ENCODE data around the gene LSM14A. TPM values are rescaled to one million over a fixed set of nuclear protein-coding genes. Genes with fewer than 3 reads are reported as not detected.
"Not testable (repeated sequence)": the region's sequence is repeated elsewhere in the genome, so short reads cannot be mapped to it uniquely, and the experiment has no call there.

Gene LSM14A
- total RNA-seq, 2 experiments from 2014 or later: 120 to 129 TPM

DNA sequence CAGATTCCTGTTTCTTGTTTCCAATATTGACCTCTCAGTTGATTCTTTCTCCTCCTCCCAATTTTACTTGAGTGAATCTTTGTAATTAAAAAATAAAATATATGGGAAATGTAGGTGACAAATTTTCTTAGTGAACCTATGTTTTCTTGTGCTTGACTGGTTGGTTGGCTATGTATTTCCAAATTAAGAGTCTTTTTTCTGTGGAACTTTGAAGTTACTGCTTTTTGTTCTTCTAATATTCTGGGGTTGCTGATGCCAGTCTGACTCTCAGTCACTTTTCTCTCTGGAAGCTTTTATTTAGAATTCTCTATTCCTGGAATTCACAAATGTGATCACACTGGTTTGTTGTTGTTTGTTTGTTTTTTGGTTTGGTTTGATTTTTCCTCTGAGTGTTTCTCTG lies 9.8 kb downstream of the LSM14A start:
- POLR2A ChIA-PET: interaction anchor here (1.6 kb wide), 1 partner anchor 11 kb away, joined by 5 read pairs; no protein-coding TSS in a partner anchor
- peaks cover 70% of the 10 kb centered on the region for H3K4me1 Mint-ChIP-seq
- no peak overlapping the region for H3K27ac Mint-ChIP-seq
- H3K4me3 Mint-ChIP-seq: no peak overlapping the region
- CTCF ChIA-PET: interaction anchor here (1.0 to 1.4 kb wide), 2 partner anchors 11 to 16 kb away, joined by 3 read pairs; no protein-coding TSS in a partner anchor
- no peaks in the 10 kb centered on the region for H3K27me3 Mint-ChIP-seq
- DNase-seq: no peak
- peaks cover 44% of the 10 kb centered on the region for H3K36me3 Mint-ChIP-seq (ENCODE audit: low read depth)
- H3K9me3 Mint-ChIP-seq: no peaks in the 10 kb centered on the region

DNA sequence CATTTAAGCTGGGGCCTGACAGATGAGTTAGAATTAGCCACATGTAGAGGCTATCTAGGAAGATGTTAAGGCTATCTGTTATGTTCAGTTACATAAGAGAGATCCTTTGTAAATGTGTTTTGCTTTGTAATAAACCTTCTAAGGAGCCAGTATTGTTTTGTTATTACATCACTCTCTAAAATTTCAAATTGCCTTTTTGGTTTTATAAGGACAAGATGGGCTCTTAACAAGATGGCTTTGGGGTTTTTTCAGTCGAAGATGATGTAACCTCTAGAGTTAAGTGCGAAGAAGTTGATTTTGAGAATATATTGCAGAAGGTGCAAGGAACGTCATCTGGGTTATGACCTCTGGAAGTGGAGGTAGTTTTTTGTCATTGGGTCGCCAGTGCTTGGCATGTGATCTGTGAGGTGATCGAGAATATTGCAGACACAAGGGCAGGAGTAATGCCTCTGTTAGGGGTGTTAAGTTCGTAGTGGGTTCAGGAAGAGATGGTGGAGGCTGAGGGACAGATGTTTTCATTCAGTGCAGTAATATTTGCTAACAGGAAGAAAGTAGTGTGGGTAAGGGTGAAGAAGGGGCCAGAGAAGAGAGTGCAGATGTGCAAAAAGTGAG lies 12.7 kb downstream of the LSM14A start:
- no peak overlapping the region for H3K4me3 Mint-ChIP-seq
- H3K36me3 Mint-ChIP-seq (ENCODE audit: low read depth): peaks cover 37% of the 10 kb centered on the region
- CTCF ChIA-PET: no interaction called here
- peaks cover 52% of the 10 kb centered on the region for H3K4me1 Mint-ChIP-seq
- H3K27me3 Mint-ChIP-seq: no peaks in the 10 kb centered on the region
- no peak overlapping the region for H3K27ac Mint-ChIP-seq
- POLR2A ChIA-PET: interaction anchor here (0.5 kb wide), 1 partner anchor 151 kb away, joined by 3 read pairs; no protein-coding TSS in a partner anchor
- no peaks in the 10 kb centered on the region for H3K9me3 Mint-ChIP-seq
- DNase-seq: no peak

- Mint-ChIP-seq H3K36me3 (ENCODE audit: low read depth) (peaks cover 27% of the 10 kb centered on the region), H3K4me1 (peaks cover 45% of the 10 kb centered on the region), H3K27ac (no peak overlapping the region), H3K4me3 (no peak overlapping the region), H3K9me3 (no peaks in the 10 kb centered on the region), H3K27me3 (no peaks in the 10 kb centered on the region)
- POLR2A ChIA-PET: interaction anchor here (1.6 kb wide), 1 partner anchor 14 kb away, joined by 11 read pairs; the partner anchor contains the start of gene LSM14A
- no peak for DNase-seq
- CTCF ChIA-PET: no interaction called here
Measured at GRCh38 chr19:34186205-34186604, 13.9 kb downstream of the LSM14A start.

DNA sequence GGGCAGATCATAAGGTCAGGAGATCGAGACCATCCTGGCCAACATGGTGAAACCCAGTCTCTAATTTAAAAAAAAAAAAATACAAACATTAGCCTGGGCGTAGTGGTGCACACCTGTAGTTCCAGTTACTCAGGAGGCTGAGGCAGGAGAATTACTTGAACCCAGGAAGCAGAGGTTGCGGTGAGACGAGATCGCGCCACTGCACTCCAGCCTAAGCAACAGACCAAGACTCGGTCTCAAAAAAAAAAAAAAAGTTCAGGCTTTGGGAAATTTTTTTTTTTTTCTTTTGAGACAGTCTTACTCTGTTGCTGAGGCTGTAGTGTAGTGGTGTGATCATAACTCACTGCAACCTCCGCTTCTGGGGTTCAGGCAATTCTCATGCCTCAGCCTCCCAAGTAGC lies 14.7 kb downstream of the LSM14A start:
- H3K36me3 Mint-ChIP-seq (ENCODE audit: low read depth): peaks cover 19% of the 10 kb centered on the region
- CTCF ChIA-PET: no interaction called here

DNA sequence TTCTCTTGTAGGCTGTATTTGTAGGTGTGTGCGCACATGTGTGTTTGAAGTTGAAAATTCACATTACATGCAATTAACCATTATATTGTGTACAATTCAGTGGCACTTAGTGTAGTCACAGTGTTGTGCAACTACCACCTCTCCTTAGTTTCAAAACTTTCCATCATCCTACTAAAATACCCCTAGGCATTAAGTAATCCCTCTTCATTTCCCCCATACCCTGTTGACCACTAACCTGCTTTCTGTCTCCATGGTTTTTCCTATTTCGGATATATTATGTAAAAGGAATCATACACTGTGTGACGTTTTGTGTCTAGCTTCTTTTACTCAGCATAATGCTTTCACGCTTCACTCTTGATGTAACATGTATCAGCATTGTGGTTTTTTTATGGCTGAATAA lies 16.1 kb downstream of the LSM14A start:
- H3K27ac Mint-ChIP-seq: no peak overlapping the region
- ChIA-PET CTCF (no interaction called here), POLR2A (interaction anchor here (2.7 kb wide), 1 partner anchor 16 kb away, joined by 12 read pairs; the partner anchor contains the start of gene LSM14A)
- DNase-seq: no peak
- H3K4me3 Mint-ChIP-seq: no peak overlapping the region
- no peaks in the 10 kb centered on the region for H3K27me3 Mint-ChIP-seq
- H3K36me3 Mint-ChIP-seq (ENCODE audit: low read depth): peaks cover 12% of the 10 kb centered on the region
- H3K9me3 Mint-ChIP-seq: no peaks in the 10 kb centered on the region
- H3K4me1 Mint-ChIP-seq: peaks cover 42% of the 10 kb centered on the region

More for the DNA sequence above, 14.7 kb downstream of the LSM14A start:
- Mint-ChIP-seq H3K27me3 (no peaks in the 10 kb centered on the region), H3K4me3 (no peak overlapping the region), H3K27ac (no peak overlapping the region), H3K4me1 (peaks cover 45% of the 10 kb centered on the region), H3K9me3 (no peaks in the 10 kb centered on the region)
- DNase-seq: no peak
- POLR2A ChIA-PET: interaction anchor here (1.6 to 2.7 kb wide), 2 partner anchors 14 to 15 kb away, joined by 11 to 12 read pairs; partner anchors contain the start of gene LSM14A

GRCh38 chr19:34189199-34189916 lies 17.1 kb downstream of the LSM14A start:
- DNase-seq: no peak
- CTCF ChIA-PET: no interaction called here
- Mint-ChIP-seq H3K36me3 (ENCODE audit: low read depth) (peaks cover 15% of the 10 kb centered on the region), H3K9me3 (no peaks in the 10 kb centered on the region), H3K27me3 (no peaks in the 10 kb centered on the region), H3K4me1 (peaks cover 41% of the 10 kb centered on the region), H3K4me3 (no peak overlapping the region), H3K27ac (no peak overlapping the region)
- POLR2A ChIA-PET: interaction anchor here (2.7 kb wide), 1 partner anchor 17 kb away, joined by 12 read pairs; the partner anchor contains the start of gene LSM14A

DNA sequence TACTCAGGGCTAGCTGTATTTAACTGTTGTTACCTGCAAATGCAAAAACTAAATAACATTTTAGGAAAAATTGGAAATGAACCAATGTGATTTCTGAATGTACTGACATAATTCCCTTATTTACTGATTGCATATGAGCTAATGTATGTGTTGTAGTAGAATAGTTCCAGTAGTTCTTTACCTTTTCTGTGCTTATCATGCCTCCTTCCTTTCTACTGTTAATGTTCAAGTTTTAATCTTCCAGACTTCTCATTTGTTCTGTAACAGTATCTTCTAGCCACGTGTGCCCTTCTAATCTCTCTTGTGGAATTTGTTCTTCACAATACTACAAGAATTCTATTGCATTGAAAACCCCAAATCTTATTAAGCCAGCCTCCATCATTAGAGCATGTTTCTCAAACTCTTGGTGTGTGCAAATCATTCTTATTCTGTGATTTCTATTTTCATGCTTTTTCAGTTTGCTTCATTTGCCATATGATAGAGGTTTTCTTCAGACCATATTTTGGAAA lies 17.7 kb downstream of the LSM14A start:
- H3K27ac Mint-ChIP-seq: no peak overlapping the region
- H3K4me1 Mint-ChIP-seq: peaks cover 36% of the 10 kb centered on the region
- POLR2A ChIA-PET: interaction anchor here (2.7 kb wide), 1 partner anchor 17 kb away, joined by 12 read pairs; the partner anchor contains the start of gene LSM14A
- H3K9me3 Mint-ChIP-seq: no peaks in the 10 kb centered on the region
- CTCF ChIA-PET: no interaction called here
- H3K4me3 Mint-ChIP-seq: no peak overlapping the region
- no peaks in the 10 kb centered on the region for H3K27me3 Mint-ChIP-seq
- H3K36me3 Mint-ChIP-seq (ENCODE audit: low read depth): peaks cover 18% of the 10 kb centered on the region
- no peak for DNase-seq

DNA sequence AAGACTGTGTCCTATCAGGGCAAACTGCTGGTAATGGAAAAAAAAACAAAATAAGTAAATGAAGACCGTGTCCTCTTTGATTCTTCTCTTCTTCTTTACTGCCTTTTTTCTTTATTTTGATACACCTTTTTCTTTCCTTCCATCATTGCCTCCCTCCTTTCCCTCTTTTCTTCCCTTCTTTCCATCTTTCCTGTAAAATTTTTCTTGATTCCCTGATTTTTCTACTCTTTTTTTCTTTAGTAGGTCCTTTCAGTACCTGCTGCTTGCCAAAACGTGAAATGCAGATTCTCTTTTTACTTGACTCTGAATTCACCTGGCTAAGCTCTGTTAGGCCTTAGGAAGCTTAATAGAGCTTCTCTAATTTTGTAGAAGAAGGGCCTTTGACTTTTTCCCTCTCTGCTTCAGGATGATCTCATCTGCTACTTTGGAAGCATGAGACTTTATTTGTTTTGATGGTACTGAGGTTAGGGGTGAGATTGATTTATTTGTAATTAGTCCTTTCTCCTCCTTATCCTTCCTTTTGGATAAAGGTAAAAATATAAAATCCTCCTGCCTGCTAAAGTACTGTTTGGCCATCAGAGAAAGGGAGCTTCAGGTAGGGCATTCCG lies 19.2 kb downstream of the LSM14A start:
- DNase-seq: no peak
- ChIA-PET CTCF (no interaction called here), POLR2A (no interaction called here)
- Mint-ChIP-seq H3K4me3 (no peak overlapping the region), H3K36me3 (ENCODE audit: low read depth) (peaks cover 19% of the 10 kb centered on the region), H3K9me3 (no peaks in the 10 kb centered on the region), H3K27ac (no peak overlapping the region), H3K4me1 (peaks cover 22% of the 10 kb centered on the region), H3K27me3 (no peaks in the 10 kb centered on the region)

- H3K4me1 Mint-ChIP-seq: peaks cover 17% of the 10 kb centered on the region
- no peak overlapping the region for H3K4me3 Mint-ChIP-seq
- no peak for DNase-seq
- H3K36me3 Mint-ChIP-seq (ENCODE audit: low read depth): peaks cover 25% of the 10 kb centered on the region
- H3K9me3 Mint-ChIP-seq: no peaks in the 10 kb centered on the region
- ChIA-PET CTCF (no interaction called here), POLR2A (interaction anchor here (1.3 kb wide), 1 partner anchor 19 kb away, joined by 3 read pairs; no protein-coding TSS in a partner anchor)
- H3K27ac Mint-ChIP-seq: no peak overlapping the region
- H3K27me3 Mint-ChIP-seq: no peaks in the 10 kb centered on the region
Measured at GRCh38 chr19:34193439-34193838, 21.1 kb downstream of the LSM14A start.

DNA sequence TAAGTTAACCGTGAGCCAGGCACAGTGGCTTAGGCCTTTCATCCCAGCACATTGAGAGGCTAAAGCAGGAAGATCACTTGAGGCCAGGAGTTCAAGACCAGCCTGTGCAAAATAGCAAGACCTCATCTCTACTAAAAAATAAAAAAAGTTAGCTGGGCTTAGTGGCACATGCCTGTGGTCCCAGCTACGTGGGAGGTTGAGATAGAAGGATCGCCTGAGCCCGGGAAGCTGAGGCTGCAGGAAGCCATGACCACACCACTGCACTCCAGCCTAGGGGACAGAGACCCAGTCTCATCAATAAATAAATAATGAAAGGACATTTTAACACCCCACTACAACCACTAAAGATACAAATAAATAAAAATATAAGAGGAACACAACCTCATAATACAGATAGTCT lies 21.6 kb downstream of the LSM14A start:
- Mint-ChIP-seq H3K9me3 (no peaks in the 10 kb centered on the region), H3K27ac (no peak overlapping the region), H3K4me1 (peaks cover 17% of the 10 kb centered on the region), H3K27me3 (no peaks in the 10 kb centered on the region), H3K4me3 (no peak overlapping the region), H3K36me3 (ENCODE audit: low read depth) (peaks cover 25% of the 10 kb centered on the region)
- DNase-seq: no peak
- POLR2A ChIA-PET: interaction anchor here (0.7 to 1.9 kb wide), 4 partner anchors 9 to 22 kb away, joined by 3 to 5 read pairs (median 4); partner anchors contain the start of gene LSM14A
- CTCF ChIA-PET: no interaction called here

DNA sequence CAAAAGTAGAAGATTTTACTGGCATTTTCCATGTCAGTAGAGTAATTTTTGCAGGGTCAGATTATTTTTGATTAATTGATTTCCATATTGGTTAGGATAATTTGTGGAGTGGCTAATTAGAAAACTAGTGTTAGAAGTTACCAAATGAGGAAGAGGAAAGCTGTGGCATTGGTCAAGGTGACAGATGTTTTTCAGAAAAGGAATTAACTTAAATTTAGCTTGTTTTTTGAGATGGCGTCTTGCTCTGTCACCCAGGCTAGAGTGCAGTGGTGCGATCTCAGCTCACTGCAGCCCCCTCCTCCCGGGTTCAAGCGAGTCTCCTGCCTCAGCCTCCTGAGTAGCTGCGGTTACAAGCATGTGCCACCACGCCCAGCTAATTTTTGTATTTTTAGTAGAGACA lies 28.8 kb downstream of the LSM14A start:
- no peaks in the 10 kb centered on the region for H3K27me3 Mint-ChIP-seq

DNA sequence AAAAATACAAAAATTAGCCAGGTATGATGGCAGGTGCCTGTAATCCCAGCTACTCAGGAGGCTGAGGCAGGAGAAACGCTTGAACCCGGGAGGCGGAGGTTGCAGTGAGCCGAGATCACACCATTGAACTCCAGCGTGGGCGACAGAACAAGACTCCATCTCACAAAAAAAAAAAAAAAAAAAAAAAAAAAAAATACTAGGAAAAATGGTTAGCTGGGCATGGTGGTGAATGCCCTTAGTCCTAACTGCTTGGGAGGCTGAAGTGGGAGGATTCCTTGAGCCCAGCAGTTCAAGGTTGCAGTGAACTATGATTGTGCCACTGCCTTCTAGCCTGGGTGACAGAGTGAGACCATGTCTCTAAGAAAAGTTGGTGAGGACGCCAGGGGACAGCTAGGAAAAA lies 33.0 kb downstream of the LSM14A start:
- CTCF ChIA-PET: interaction anchor here (1.0 kb wide), 1 partner anchor 15 kb away, joined by 3 read pairs; no protein-coding TSS in a partner anchor
- not testable (repeated sequence) for H3K27ac Mint-ChIP-seq

More for the DNA sequence above, 28.8 kb downstream of the LSM14A start:
- CTCF ChIA-PET: no interaction called here
- Mint-ChIP-seq H3K36me3 (ENCODE audit: low read depth) (peaks cover 40% of the 10 kb centered on the region), H3K4me3 (no peak overlapping the region), H3K4me1 (peaks cover 5% of the 10 kb centered on the region), H3K9me3 (no peaks in the 10 kb centered on the region), H3K27ac (no peak overlapping the region)
- POLR2A ChIA-PET: interaction anchor here (0.6 kb wide), 1 partner anchor 63 kb away, joined by 3 read pairs; no protein-coding TSS in a partner anchor
- DNase-seq: no peak

More for the DNA sequence above, 33.0 kb downstream of the LSM14A start:
- H3K27me3 Mint-ChIP-seq, H3K9me3 Mint-ChIP-seq, H3K4me1 Mint-ChIP-seq, POLR2A ChIA-PET, DNase-seq, H3K4me3 Mint-ChIP-seq: not testable (repeated sequence)
- H3K36me3 Mint-ChIP-seq (ENCODE audit: low read depth): peaks cover 34% of the 10 kb centered on the region
